GM21619 (cell line): ENCODE results near the gene LAMTOR1.

ENCODE experiments used
- ATAC-seq: cut with Tn5 transposase; IDR thresholded peaks from one replicate; pipeline ENCODE4 v1.9.1; 2021; ENCODE audit not compliant: unreplicated experiment

LAMTOR1 gene

GRCh38 chr11:72083414-72083813, 19.7 kb downstream of the LAMTOR1 start:
- ATAC-seq = no peak

- ATAC-seq = no peak
Observed at GRCh38 chr11:72081821-72082453, 21.2 kb downstream of the LAMTOR1 start.

GRCh38 chr11:72081184-72081644, 21.9 kb downstream of the LAMTOR1 start:
- no peak for ATAC-seq

GRCh38 chr11:72080326-72081183, 22.5 kb downstream of the LAMTOR1 start, which contains the start of the genes LRRC51 and NUMA1:
Gene LRRC51, plus strand, starts transcription at chr11:72080850. Its CDS starts 8,234 bp downstream, at chr11:72089084.
Gene NUMA1, minus strand, starts transcription at chr11:72080542. Its CDS starts 44,599 bp downstream, at chr11:72035943.
- ATAC-seq = peak; percentile 95

- no peak for ATAC-seq
Observed at GRCh38 chr11:72079819-72080325, 23.2 kb downstream of the LAMTOR1 start.

- no peak for ATAC-seq
Observed at GRCh38 chr11:72078477-72078876, 24.6 kb downstream of the LAMTOR1 start.

GRCh38 chr11:72075756-72076155, 27.3 kb downstream of the LAMTOR1 start:
- no peak for ATAC-seq

- no peak for ATAC-seq
Observed at GRCh38 chr11:72075109-72075508, 28.0 kb downstream of the LAMTOR1 start.

GRCh38 chr11:72072348-72072747, 30.7 kb downstream of the LAMTOR1 start:
- no peak for ATAC-seq

GRCh38 chr11:72070491-72070890, 32.6 kb downstream of the LAMTOR1 start:
- ATAC-seq = no peak

GRCh38 chr11:72069787-72070251, 33.3 kb downstream of the LAMTOR1 start:
- peak; percentile 68 for ATAC-seq

- ATAC-seq = no peak
Observed at GRCh38 chr11:72069200-72069599, 33.9 kb downstream of the LAMTOR1 start.

GRCh38 chr11:72067676-72068075, 35.4 kb downstream of the LAMTOR1 start:
- ATAC-seq = no peak

GRCh38 chr11:72067266-72067665, 35.8 kb downstream of the LAMTOR1 start:
- ATAC-seq = no peak

- no peak for ATAC-seq
Observed at GRCh38 chr11:72066855-72067254, 36.2 kb downstream of the LAMTOR1 start.

- no peak for ATAC-seq
Observed at GRCh38 chr11:72061739-72062396, 41.2 kb downstream of the LAMTOR1 start.

- no peak for ATAC-seq
Observed at GRCh38 chr11:72058416-72059034, 44.6 kb downstream of the LAMTOR1 start.

- no peak for ATAC-seq
Observed at GRCh38 chr11:72048766-72049460, 54.2 kb downstream of the LAMTOR1 start.
